PC-3 (cell line): ENCODE results near the gene FASTK.

Experiments
- CTCF ChIP-seq: fragments of 300-600 bp; sonication (generic); conservative IDR thresholded peaks from 2 replicates; pipeline ENCODE4 v1.5.1; 2017; ENCODE audit warnings: antibody characterized with exemption, low read depth, mild to moderate bottlenecking, low read length
- EZH2 ChIP-seq: fragments of 300-600 bp; sonication (generic); IDR thresholded peaks from one replicate; pipeline ENCODE4 v1.6.1; 2017; ENCODE audit warnings: antibody characterized with exemption, mild to moderate bottlenecking, low read length; ENCODE audit not compliant: unreplicated experiment
- EZH2phosphoT487 ChIP-seq: fragments of 300-600 bp; sonication (generic); IDR thresholded peaks from 2 replicates; pipeline ENCODE4 v1.6.1; 2018; ENCODE audit warnings: mild to moderate bottlenecking, antibody characterized with exemption, low read length, borderline replicate concordance

DNA sequence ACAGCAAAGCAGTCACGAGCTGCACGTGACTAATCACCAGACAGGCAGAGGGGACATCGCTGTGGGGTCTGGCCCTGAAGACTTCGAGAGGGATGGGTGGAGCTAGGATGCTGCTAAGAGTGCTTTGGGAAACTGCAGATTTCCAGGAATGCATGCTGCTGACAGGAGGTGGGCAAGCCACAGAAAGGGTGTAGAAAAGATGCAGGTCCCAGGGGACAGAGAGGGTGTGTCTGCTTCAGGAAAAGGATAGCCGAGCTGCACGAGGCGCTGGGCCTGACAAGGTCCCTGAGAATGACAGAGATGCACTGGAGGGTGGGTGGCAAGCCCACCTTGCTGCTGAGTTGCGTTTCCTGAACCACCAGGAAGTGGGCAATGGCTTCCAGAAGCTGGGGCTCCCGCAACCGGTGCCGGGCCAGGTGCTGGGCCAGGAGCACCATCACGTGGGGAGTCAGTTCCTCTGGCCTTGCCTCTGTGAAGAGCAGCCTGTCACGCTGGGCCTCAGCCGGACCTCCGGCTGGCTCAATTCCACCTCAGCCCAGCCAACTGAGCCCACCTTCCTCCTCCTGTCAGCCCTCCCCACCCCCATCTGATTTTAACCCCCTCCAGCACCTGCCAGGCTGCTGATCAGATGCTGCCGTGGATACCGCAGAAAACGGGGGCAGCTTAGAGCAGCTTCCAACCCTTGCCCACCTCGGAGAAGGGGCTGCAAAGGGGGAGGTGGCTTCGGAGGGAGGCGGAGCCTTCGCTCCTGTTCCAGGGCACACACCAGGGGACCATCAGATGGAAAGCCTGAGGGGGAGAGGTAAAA, 2.2 kb downstream of the FASTK start:
- TF ChIP-seq EZH2phosphoT487: no peak
- no peak for TF ChIP-seq CTCF
- no peak for TF ChIP-seq EZH2
